Hepatic stellate cell (primary cell): Measurements from ENCODE around the gene CTH.
"Not testable (repeated sequence)": the region's sequence is repeated elsewhere in the genome, so short reads cannot be mapped to it uniquely, and the experiment has no call there.

Experiments used
- DNase-seq: peaks from one replicate; pipeline ENCODE4 v3.0.0; 2011; ENCODE audit warnings: low spot score

Gene CTH

DNA sequence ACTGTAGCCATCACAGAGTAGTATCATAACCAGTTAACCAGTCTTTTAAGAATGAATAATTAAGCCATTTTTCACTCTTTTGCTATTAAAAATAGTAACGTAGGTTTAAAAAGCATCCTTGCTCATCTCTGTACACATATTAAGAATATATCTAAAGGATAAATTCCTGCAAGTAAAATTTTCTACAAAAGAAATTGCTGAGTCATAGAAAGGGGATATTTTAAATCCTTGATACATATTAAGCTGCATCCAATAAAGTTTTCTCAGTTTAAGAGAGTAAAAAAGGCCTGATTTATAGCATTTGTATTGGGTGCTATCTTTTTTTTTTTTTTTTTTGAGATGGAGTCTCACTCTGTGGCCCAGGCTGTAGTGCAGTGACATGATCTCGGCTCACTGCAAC lies 1.9 kb upstream of the CTH start:
- no peak for DNase-seq

DNA sequence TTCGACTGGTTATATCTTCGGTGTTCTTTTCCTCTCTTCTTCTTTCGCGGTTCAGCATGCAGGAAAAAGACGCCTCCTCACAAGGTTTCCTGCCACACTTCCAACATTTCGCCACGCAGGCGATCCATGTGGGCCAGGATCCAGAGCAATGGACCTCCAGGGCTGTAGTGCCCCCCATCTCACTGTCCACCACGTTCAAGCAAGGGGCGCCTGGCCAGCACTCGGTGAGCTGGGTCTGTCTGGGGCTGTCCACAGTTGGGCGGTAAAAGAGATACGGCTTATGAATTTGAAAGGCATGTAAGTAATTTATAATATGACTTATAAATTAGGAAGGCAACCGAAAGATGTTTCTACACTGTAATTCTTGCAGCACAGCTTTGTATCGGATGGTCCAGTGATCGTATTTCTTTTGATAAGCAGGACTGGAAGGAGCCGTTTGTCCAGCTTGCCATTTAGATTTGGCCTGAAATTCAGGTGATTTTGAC lies 334 bp downstream of the CTH start:
- peak; percentile 22 for DNase-seq

DNA sequence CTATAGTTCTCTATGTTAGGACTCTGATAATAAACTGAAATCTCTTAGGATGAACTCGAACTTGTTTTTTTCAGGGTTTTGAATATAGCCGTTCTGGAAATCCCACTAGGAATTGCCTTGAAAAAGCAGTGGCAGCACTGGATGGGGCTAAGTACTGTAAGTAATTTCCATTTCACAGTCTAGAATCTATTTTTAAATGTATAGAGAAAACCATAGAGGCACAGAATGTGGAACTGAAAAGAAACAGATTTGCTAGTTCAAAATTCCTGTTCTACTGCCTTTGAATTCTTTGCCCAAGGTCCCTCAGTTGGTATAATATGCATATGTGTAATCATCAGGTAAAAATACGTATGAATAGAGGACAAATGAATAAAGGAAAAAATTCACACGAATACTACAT lies 4.8 kb downstream of the CTH start:
- DNase-seq, result no peak

DNA sequence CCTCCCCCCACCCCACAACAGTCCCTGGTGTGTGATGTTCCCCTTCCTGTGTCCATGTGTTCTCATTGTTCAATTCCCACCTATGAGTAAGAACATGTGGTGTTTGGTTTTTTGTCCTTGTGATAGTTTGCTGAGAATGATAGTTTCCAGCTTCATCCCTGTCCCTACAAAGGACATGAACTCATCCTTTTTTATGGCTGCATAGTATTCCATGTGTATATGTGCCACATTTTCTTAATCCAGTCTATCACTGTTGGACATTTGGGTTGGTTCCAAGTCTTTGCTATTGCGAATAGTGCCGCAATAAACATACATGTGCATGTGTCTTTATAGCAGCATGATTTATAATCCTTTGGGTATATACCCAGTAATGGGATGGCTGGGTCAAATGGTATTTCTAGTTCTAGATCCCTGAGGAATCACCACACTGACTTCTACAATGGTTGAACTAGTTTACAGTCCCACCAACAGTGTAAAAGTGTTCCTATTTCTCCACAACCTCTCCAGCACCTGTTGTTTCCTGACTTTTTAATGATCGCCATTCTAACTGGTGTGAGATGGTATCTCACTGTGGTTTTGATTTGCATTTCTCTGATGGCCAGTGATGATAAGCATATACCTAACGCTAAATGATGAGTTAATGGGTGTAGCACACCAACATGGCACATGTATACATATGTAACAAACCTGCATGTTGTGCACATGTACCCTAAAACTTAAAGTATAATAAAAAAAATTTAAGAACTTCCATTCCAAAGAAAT lies 8.1 kb downstream of the CTH start:
- DNase-seq, result not testable (repeated sequence)

DNA sequence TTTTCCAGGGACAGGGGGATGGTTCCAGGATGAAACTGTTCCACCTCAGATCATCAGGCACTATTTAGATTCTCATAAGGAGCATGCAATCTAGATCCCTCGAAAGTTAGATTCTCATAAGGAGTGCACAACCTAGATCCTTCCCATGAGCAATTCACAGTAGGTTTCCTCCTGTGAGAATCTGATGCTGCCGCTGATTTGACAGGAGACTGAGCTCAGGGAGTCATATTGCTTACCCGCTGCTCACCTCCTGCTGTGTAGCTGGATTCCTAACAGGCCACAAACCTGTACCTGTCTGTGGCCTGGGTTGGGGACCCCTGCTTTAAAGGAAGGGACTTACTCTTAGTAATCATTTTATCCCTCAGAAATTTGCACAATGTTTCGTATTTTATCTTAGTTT lies 9.3 kb downstream of the CTH start:
- DNase-seq, result no peak

DNA sequence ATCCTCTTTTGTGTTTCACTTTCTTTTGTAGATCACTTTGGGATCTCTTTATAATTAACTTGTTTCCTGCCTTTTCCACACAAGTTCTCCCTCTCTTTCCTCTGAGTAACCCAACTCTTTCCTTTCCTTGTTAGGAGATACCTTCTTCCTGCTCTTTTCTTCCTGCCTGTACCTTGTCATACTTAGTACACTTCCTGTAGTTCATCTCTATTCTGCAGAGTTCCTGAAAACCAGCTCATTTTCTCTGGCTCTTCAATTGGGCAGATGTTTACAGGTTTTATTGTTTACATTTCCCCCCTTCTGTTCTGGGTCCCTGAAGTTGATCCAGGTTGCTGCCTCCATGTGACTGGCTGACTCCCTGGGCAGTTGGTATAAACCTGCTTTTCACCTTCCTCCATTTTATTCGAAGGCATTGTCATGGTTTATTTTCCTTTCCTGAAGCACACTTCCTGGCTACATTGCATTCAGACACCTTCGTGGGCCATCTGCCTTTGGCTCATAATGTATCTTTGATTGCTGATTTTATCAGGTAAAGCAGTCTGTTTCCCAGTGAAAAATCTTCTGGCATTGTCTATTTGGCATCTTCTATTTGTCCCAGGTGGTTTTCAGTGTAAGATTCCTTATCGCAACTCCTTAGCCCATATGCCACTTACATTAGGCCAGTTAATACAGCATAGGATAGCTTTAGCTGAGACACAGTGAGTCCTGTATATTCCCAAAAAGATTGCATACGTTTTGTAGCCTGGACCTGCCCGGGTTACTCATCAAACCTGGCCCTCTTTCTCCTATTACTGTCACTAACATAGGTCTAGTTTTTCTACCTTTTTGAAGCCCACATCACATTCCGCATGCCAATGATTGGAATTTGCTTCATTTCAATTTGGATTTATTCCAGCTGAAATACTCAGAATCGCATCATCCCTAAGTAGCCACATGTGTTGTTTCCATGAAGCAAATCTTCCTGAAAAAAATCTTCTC lies 15.4 kb downstream of the CTH start:
- DNase-seq, result no peak

DNA sequence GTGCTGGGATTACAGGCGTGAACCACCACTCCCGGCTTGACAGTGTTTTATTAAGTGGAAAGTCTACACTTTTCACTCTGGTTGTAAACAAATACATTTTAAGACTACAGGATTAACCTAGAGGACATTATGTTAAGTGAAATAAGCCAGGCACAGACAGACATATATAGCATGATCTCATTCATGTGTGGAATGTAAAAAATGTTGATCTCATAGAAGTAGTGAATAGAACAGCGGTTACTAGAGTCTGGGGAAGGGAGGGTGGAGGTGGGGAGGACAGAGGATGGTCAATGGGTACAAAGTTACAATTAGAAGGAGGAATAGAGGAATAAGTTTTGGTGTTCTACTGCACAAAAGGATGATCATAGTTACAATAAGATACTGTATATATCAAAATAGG lies 16.9 kb downstream of the CTH start:
- DNase-seq, result peak; percentile 7

DNA sequence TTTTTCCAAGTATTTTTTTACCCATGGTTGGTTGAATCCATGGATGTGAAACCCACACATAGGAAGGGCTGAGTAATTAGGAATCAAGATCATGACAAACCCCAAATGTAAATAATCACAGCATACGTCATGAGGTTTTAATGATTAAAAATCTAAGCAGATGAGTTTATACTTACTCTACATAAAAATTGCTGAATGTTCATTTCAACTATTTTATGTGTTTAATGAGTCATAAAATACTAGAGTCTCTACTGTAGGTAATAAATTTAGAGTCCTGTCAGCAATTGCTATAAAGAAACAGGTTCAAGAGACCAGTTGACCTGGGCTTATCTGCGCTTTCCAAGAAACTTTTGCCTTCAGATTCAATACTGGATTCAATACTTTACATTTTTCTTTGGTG lies 18.2 kb downstream of the CTH start:
- no peak for DNase-seq

DNA sequence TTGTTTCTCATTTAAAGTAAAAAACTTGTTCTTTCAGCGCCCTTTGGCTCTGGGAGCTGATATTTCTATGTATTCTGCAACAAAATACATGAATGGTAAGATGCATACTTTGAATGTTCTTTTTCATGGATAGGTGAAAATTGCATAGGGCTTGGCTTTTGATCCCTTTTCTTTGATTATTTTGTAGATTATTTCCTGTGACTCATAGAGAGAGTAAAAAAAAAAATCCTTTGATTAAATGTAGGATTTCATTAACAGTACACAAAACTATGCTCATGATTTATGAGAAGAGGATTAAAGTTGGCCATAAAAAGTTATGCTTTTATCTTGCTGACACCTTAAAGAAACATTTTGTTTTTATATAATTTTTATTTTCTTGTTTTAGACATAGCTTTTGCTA lies 18.7 kb downstream of the CTH start:
- DNase-seq, result no peak

DNA sequence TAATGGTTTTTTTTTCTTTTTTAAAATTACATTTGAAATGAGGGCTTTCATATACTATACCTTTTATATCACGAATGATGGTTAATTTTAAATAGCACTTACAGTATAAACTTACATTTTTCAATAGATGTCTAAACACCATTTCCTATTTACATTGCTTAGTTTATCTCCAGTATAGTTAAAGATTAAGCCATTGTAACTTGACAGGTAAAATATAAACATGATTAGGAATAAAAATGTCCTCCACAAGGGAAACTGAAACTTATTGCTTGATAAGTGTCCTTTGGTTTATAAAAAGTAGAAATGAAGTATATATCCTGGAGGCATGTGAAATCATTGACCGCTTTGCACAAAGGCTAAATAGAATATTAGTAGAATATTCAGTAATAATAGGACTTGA lies 20.2 kb downstream of the CTH start:
- no peak for DNase-seq

DNA sequence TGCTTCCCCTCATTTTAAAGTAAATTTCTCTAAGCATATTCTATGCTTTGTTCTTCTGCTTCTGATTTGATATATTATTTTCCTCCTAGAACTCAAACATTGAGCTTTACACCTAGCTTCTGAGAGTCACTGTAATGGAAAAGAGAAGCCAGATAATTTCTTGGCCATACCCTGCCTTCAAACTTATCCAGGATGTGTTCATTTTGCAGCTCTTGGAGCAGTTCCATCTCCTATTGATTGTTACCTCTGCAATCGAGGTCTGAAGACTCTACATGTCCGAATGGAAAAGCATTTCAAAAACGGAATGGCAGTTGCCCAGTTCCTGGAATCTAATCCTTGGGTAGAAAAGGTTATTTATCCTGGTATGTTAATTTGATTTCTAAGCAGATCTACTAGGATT lies 20.8 kb downstream of the CTH start:
- DNase-seq, result no peak

DNA sequence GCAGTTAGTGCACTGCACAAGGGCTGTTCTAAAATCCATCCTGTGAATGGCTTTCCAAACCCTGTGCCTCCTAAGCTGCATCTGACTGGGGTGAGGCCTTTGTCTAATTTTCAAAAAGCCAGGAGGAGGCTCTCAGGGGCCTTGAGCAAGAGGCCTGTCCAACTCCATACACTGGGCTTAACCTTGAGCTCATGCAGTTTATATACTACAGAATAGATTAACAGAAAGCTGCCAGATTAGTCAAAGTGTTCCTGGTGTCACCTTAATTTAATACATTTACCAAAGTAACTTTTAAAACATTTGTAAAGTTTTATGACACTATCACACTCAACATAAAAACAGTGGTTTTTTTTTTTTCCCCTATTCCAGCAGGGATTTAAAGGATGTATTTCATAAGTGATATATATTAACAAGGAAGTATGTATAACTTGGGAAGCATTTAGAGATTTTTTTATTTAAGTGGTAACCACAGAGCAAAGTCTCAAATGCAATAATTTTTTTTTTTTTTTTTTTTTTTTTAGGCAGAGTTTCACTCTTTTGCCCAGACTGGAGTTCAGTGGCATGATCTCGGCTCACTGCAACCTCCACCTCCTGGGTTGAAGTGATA lies 23.3 kb downstream of the CTH start:
- no peak for DNase-seq

DNA sequence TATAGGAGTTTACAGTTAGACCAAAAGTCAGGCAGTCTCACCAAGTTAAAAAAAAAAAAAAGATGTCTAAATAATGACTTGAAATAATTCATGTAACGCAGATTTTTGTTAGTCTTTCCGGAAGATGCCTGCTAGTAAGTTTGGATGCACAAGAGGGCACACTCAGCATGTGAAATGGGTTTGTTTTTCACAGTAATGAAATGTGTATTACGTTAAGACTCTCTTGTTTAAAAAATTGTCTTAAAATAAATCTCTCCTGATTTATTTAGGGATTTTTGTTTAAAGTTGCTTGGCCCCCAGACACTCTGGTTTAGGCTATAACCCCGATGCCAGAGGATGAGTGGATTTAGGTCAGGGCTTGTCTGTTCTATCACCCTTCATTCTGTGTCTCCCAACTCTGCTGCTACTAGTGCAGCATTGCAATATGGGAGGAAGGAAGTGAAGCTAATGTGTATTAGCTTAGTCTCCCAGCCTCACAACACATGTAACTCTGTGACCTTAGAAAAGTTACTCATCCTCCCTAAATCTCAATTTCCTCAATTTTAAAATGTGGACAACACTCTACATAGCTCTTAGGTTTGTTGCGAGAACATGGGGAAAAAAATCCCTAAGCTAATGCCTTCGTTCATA lies 25.7 kb downstream of the CTH start:
- DNase-seq, result peak; percentile 11

DNA sequence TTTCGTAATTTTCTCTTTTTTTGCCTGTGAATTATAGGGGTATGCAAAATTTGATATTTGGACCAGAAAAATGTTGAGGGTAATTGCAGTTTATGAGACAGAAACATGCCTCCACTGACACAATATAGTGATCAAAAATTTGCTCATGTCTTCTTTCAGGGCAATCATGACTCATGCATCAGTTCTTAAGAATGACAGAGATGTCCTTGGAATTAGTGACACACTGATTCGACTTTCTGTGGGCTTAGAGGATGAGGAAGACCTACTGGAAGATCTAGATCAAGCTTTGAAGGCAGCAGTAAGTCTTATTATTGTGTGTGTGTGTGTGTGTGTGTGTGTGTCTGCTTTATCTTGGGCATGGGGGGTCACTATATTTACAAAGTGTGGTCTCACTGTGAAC lies 27.5 kb downstream of the CTH start:
- DNase-seq, result no peak

DNA sequence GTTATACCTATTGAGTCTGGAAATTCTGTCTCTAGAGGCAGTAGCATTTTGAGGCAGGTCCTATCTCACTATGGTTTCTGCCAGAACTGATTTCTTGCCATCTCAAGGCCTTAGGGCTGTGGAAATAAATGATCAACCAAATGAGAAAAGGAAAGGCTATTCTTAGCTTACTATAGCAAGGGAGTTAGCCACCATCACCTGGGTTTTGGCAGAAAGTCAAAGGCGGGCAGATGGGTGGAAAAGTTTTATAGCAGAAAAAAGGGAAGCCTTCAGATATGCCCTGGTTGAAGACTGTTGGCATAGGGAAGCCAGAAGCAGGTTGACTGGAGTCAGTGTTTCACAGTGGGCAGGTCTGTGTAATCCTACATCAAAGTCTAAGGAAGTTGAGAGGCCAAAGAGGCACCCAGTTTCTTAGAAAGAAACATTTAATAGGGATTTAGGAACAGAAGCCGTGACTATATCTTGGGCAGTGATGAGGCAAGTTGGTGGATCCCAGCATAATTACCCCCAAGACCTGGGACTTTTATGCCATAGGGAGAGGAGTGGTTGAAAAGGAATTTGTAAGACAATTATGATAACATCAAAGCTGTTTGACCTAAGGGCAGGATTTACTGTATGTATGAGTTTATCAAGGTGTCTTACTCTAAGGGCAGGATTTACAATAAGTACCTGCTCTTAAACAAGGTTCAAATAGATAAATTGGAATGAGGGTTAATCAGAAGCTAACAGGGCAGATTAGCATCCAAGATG lies 29.7 kb downstream of the CTH start:
- no peak for DNase-seq

DNA sequence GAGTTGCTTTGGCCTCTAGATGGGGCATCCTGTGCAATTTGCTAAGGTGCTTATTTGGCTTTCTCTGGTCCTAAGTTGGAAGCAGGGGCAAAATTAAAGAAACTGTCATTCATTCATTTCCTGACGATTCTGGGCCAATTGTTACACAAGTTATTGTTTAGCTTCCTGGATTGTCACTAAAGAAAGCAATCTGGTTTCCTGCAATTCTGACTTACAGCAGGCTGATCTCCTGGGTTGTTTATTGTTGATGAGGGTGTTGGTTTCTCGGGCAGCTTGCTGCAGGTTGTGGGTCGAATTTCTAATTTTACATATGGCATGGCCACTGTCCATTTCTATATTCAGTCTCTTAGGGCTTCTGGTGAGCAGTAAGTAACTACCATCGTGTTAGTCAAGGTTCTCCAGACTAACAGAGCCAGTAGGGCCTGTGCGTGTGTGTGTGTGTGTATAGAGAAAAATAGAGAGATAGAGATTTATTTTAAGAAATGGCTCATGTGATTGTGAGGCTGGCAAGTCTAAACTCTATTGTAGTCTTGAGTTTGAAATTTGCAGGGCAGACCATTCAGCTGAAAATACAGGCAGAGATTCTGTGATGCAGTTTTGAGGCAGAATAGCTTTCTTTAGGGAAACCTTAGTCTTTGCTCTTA lies 30.4 kb downstream of the CTH start:
- no peak for DNase-seq

DNA sequence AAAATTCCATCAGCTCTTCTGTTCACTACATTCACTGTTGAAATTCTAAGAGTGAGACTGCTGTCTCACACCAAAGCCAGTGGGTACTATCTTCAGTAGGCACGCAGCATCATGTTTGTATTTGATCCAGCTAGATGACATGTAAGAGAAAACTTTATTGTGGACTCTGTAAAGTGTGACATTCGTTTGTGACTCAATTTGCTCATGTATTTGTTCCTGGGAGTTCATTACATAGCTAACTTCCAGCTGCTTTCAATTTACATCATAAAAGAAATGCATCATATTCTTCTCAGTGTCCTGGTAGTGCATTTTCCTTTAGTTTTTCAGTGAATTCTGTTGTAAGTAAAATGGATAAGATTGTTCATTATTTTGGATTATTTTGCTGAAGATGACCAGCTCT lies 31.4 kb downstream of the CTH start:
- no peak for DNase-seq

DNA sequence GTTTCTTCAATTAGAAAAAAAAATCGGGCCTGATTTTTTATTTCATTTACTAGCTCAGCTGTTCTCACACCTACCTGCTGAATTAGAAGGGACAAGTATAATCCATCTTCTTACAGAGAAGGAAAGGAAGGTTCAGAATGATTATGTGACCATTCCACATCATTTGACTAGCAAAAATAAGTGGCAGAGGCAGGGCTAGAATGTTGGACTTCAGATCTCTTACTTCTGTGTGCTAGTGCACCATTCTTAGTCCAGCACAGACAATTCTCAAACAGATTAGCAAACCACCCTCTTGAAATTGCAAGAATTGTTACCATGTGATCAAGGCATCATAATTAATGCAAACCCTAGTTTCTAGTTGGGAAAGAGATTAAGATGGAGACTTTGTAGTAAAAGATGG lies 32.7 kb downstream of the CTH start:
- no peak for DNase-seq

DNA sequence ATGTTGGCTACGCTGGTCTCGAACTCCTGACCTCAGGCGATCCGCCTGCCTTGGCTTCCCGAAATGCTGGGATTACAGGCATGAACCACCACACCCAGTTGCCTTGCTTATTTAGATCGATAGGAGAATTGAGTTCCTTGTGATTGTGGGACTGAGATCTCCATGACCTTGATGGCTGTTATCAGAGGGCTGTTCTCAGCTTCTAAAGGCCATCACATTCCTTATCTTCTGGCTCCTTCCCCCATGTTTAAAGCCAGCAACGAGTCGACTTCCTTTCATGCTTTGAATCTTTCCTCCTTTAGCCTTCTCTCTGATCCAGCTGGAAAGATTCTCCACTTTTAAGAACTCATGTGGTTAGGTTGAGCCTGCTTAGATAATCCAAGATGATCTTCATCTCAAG lies 38.0 kb downstream of the CTH start:
- no peak for DNase-seq

DNA sequence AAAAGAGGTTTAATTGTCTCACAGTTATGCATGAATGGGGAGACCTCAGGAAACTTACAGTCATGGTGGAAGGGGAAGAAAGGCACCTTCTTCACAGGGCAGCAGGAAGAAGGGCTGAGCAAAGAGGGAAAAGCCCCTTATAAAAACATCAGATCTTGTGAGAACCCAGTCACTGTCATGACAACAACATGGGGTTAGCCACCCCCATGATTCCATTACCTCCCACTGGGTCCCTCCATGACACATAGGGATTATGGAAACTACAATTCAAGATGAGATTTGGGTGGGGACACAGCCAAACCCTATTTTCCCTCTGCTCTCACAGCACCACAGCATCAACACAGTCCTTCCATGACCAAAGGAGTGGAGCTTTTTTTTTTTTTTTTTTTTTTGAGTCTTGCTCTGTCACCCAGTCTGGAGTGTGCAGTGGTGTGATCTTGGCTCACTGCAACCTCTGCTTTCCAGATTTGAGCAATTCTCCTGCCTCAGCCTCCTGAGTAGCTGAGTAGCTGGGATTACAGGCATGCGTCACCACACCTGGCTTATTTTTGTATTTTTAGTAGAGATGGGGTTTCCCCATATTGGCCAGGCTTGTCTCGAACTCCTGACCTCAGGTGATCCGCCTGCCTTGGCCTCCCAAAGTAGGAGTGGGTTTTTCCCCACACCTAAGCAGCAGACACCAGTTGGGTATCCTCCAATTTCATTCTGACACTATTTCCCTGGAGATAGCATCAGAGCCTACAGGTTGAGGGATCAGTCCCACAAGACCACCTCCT lies 41.3 kb downstream of the CTH start:
- DNase-seq, result not testable (repeated sequence)
